A549 (cell line): ENCODE measurements around the gene OR2M2.

Experiments used
- CTCF ChIP-seq: fragments of >200 bp; sonication (Bioruptor Twin); formaldehyde crosslinking; IDR thresholded peaks from 3 replicates; pipeline ENCODE4 v1.5.1; 2016
- HDAC2 ChIP-seq: fragments of 200-600 bp; sonication (generic); IDR thresholded peaks from 2 replicates; pipeline ENCODE4 v1.6.1; 2016
- MAFK ChIP-seq: fragments of 450-650 bp; IDR thresholded peaks from 2 replicates; pipeline ENCODE4 v1.6.1; 2014; ENCODE audit not compliant: partially characterized antibody
- MAX ChIP-seq: IDR thresholded peaks from 2 replicates; pipeline ENCODE4 v1.6.1; 2012
- NFE2L2 ChIP-seq: fragments of 150-350 bp; conservative IDR thresholded peaks from 2 replicates; pipeline ENCODE4 v1.6.1; 2014; ENCODE audit warnings: low read length
- REST ChIP-seq: fragments of 200-600 bp; sonication (generic); IDR thresholded peaks from 2 replicates; pipeline ENCODE4 v1.6.1; 2016; ENCODE audit warnings: antibody characterized with exemption, mild to moderate bottlenecking, moderate library complexity
- SMC3 ChIP-seq: fragments of >200 bp; sonication (Bioruptor Twin); formaldehyde crosslinking; IDR thresholded peaks from 3 replicates; pipeline ENCODE4 v1.6.1; 2018; ENCODE audit warnings: inconsistent platforms
- TP53 ChIP-seq: fragments of 250-450 bp; sonication (Bioruptor Pico); IDR thresholded peaks from 2 replicates; pipeline ENCODE4 v1.5.0; 2021; ENCODE audit warnings: mild to moderate bottlenecking, moderate library complexity

- TF ChIP-seq MAFK (no peak), NFE2L2 (no peak), CTCF (no peak), SMC3 (no peak), REST (no peak), HDAC2 (no peak), TP53 (CRISPR knock-in tag) (no peak), MAX (no peak)
Measured at GRCh38 chr1:248174521-248174920, at the start of gene OR2M2.
